Tibial artery (tissue), 4 donors: ENCODE measurements around the gene ATF6.

Experiments used
- DNase-seq, 2 donors: peaks; one replicate each; pipeline ENCODE4 v3.0.0-alpha.2; 2019
- H3K27ac ChIP-seq, 2 donors: fragments of 200-600 bp; sonication (generic) in 1 of 2; 1 replicate in 1 of 2; 2 replicates in 1 of 2; pipeline ENCODE4 v1.5.1; 2018 to 2019; ENCODE audit warnings: mild to moderate bottlenecking in 1 of 2
- H3K27me3 ChIP-seq, 2 donors: fragments of 200-600 bp; sonication (generic) in 1 of 2; one replicate each; pipeline versions ENCODE4 v1.5.1 to v1.6.0; 2016 to 2019
- H3K36me3 ChIP-seq, 3 donors: fragments of 200-600 bp; sonication (generic) in 2 of 3; one replicate each; pipeline ENCODE4 v1.5.1; 2016 to 2019; ENCODE audit warnings: mild to moderate bottlenecking in 2 of 3
- H3K4me1 ChIP-seq, 4 donors: fragments of 200-600 bp; sonication (generic) in 2 of 4; 1 replicate in 3 of 4; 2 replicates in 1 of 4; pipeline ENCODE4 v1.5.1; 2016 to 2019
- H3K4me3 ChIP-seq, 2 donors: fragments of 200-600 bp; sonication (generic) in 1 of 2; 1 replicate in 1 of 2; 2 replicates in 1 of 2; pipeline ENCODE4 v1.5.1; 2018 to 2019; ENCODE audit warnings: mild to moderate bottlenecking in 2 of 2
- H3K9me3 ChIP-seq, 3 donors: fragments of 200-600 bp; sonication (generic) in 1 of 3; one replicate each; pipeline ENCODE4 v1.5.1; 2016 to 2019
- intact Hi-C: fragments of 100-400 bp; cut with DNase I; formaldehyde crosslinking; loops from one replicate; pipeline ENCODE4 v1.15.0; 2023; ENCODE audit warnings: low total_unique reads
- TF ChIP-seq, protein P1 (sequence below), 2 experiments: fragments of 200-600 bp in 1 of 2; fragments of 450-650 bp in 1 of 2; IDR thresholded peaks; one replicate each; pipeline ENCODE4 v1.5.1; 2017 to 2019; ENCODE audit warnings: antibody characterized with exemption in 2 of 2, mild to moderate bottlenecking in 1 of 2, moderate library complexity in 1 of 2

The ATF6 gene

DNA sequence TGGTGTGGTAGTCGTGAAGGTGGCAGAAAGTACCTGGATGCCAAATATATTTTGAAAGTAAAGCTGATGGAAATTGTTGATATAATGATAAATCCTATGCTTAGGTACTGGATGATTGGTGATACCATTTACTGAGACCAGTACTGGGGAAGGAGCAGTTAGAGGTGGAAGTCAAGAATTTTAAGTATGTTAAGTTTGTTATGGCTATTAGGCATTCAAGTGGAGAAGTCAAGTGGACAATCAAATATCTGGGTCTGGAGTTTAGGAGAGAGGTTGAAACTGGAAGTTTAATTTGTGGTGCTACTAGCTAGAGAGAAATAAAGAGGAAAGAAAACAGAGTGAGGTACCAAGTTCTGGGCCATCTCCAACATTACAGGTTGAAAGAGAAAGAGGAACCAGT lies 89.1 kb downstream of the ATF6 start:
- no peak overlapping the region for H3K27ac ChIP-seq
- H3K4me3 ChIP-seq: no peak overlapping the region
- H3K36me3 ChIP-seq: peaks cover 26 to 44% (median 28%) of the 10 kb centered on the region in 3 donors
- no peaks in the 10 kb centered on the region for H3K9me3 ChIP-seq
- no peak for DNase-seq
- H3K27me3 ChIP-seq: no peaks in the 10 kb centered on the region
- intact Hi-C loops: no loop called here
- TF ChIP-seq, protein P1, sequence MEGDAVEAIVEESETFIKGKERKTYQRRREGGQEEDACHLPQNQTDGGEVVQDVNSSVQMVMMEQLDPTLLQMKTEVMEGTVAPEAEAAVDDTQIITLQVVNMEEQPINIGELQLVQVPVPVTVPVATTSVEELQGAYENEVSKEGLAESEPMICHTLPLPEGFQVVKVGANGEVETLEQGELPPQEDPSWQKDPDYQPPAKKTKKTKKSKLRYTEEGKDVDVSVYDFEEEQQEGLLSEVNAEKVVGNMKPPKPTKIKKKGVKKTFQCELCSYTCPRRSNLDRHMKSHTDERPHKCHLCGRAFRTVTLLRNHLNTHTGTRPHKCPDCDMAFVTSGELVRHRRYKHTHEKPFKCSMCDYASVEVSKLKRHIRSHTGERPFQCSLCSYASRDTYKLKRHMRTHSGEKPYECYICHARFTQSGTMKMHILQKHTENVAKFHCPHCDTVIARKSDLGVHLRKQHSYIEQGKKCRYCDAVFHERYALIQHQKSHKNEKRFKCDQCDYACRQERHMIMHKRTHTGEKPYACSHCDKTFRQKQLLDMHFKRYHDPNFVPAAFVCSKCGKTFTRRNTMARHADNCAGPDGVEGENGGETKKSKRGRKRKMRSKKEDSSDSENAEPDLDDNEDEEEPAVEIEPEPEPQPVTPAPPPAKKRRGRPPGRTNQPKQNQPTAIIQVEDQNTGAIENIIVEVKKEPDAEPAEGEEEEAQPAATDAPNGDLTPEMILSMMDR (IDR thresholded peaks at IDR 0.05): no peak
- no peaks in the 10 kb centered on the region for H3K4me1 ChIP-seq

DNA sequence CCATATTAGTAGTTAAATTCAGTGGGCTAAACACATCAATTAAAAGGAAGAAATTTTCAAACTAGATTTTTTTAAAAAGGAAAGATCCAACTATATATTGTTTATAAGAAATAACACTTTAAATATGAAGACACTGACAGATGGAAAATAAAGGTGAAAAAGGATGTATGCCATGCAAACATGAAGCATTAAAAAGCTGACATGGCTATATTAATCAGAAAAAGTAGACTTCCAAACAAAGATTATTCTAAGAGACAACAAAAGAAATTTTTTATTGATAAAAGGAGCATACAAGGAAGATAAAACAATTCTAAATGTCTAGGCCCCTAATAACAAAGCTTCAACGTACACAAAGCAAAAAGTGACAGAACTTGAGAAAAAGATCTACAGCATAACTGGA lies 92.2 kb downstream of the ATF6 start:
- TF ChIP-seq, protein P1 (IDR thresholded peaks at IDR 0.05): no peak
- Histone ChIP-seq H3K4me3 (no peak overlapping the region), H3K27ac (no peak overlapping the region), H3K4me1 (no peaks in the 10 kb centered on the region), H3K36me3 (peaks cover 14 to 48% (median 17%) of the 10 kb centered on the region in 3 donors), H3K27me3 (no peaks in the 10 kb centered on the region), H3K9me3 (no peaks in the 10 kb centered on the region)
- intact Hi-C loops: no loop called here
- DNase-seq: no peak

DNA sequence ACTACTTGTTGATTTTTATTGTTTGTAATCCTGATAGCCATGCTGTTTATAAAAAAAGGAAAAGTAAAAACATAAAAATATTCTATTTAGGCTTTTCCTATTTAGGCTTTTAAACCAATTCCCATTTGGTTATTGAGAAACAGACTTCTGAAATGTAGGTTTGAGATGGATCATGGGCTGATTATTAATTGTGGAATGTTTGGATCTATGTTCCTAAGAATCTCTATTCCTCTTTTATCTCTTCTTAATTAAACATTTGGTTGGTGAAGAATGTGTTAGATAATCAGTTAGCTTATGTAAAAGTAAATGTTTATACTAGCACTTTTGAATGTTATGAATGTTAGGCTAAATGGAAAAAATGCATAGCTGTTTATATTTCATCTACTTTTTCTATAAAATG lies 97.4 kb downstream of the ATF6 start:
- peaks cover 5 to 26% (median 5%) of the 10 kb centered on the region in 3 donors for H3K36me3 ChIP-seq
- H3K4me3 ChIP-seq: no peak overlapping the region
- TF ChIP-seq, protein P1 (IDR thresholded peaks at IDR 0.05): no peak
- intact Hi-C loops: no loop called here
- H3K27ac ChIP-seq: no peak overlapping the region
- no peaks in the 10 kb centered on the region for H3K27me3 ChIP-seq
- DNase-seq: no peak
- H3K4me1 ChIP-seq: peaks cover 0 to 8% (median 0%) of the 10 kb centered on the region in 4 donors
- no peaks in the 10 kb centered on the region for H3K9me3 ChIP-seq

DNA sequence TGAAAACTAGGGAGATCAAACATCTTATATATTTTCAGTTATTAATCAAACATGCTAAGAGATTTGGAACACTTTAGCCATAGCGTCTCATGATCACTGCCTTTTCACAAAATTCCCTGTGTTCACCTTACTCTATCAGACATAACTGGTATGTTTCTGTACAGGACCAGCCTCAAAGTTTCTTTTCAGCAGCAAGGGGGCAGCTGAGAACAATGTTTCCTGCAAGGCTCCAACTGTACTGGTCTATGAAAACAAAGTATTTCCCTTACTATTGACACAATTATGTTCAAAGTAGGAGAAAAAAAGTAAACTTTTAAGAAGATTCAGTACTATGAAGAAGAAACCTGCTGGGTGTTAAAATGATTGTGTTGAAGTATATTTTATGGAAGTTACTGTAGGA lies 98.5 kb downstream of the ATF6 start:
- H3K27me3 ChIP-seq: no peaks in the 10 kb centered on the region
- TF ChIP-seq, protein P1 (IDR thresholded peaks at IDR 0.05): peak; percentile 44 to 73
- peaks cover 5 to 26% (median 5%) of the 10 kb centered on the region in 3 donors for H3K36me3 ChIP-seq
- intact Hi-C loops: no loop called here
- no peaks in the 10 kb centered on the region for H3K9me3 ChIP-seq
- DNase-seq: peak in 1 of 2 donors; percentile 25
- H3K4me1 ChIP-seq: peaks cover 0 to 17% (median 0%) of the 10 kb centered on the region in 4 donors
- H3K27ac ChIP-seq: no peak overlapping the region
- H3K4me3 ChIP-seq: no peak overlapping the region

DNA sequence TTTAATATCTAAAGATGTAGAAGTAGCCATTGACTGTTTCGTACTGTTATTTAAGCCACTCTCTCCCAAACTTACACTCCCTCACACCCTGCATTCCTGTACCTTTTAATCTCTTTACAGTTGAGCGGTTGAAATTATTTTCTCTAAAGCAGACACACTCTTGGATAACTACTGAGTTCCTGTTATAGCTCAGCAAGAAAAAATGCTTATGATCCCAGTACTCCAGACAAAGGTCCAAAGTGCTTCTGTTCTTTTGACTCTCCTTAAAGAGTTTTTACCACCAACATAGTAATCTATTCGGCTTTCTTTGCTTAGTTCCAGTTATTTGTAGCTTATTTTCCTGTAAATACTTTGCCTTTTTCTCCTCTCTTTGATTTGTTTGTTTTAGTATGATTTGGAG lies 100.1 kb downstream of the ATF6 start:
- intact Hi-C loops: no loop called here
- DNase-seq: no peak
- H3K27me3 ChIP-seq: no peaks in the 10 kb centered on the region
- TF ChIP-seq, protein P1 (IDR thresholded peaks at IDR 0.05): no peak
- no peak overlapping the region for H3K4me3 ChIP-seq
- peaks cover 0 to 17% (median 0%) of the 10 kb centered on the region in 4 donors for H3K4me1 ChIP-seq
- no peaks in the 10 kb centered on the region for H3K9me3 ChIP-seq
- peaks cover 5 to 20% (median 5%) of the 10 kb centered on the region in 3 donors for H3K36me3 ChIP-seq
- no peak overlapping the region for H3K27ac ChIP-seq

DNA sequence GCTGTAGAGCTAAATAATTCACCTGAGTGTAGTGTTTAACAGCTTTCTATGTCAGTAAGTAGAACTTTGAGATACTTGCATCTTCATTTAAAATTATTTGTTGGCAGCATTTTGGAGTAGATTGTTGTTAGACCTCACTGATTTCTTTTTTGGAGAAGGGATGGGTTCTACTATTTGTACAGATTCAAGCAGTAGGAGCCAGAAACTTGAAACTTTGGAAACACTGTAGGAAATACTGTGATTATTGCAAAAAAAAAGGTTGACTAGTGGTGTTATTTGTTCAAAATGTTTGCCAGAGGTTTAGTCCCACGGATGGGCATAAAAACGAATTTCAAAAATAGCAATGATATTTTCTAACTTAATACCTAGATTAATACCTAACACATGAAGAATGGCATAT lies 102.7 kb downstream of the ATF6 start:
- peaks cover 0 to 17% (median 0%) of the 10 kb centered on the region in 4 donors for H3K4me1 ChIP-seq
- H3K9me3 ChIP-seq: no peaks in the 10 kb centered on the region
- no peak overlapping the region for H3K4me3 ChIP-seq
- no peak for DNase-seq
- no peaks in the 10 kb centered on the region for H3K27me3 ChIP-seq
- H3K36me3 ChIP-seq: peaks cover 0 to 5% (median 1%) of the 10 kb centered on the region in 3 donors
- intact Hi-C loops: loop anchor here (2.0 kb wide), 1 partner anchor 156 kb away; no protein-coding TSS in a partner anchor
- TF ChIP-seq, protein P1 (IDR thresholded peaks at IDR 0.05): no peak
- H3K27ac ChIP-seq: no peak overlapping the region
